Stromal cell of bone marrow (primary cell): Measurements from ENCODE around the gene TBC1D22A.

ENCODE experiments used
- DNase-seq: peaks from one replicate; pipeline ENCODE4 v3.0.0-alpha.2; 2012; ENCODE audit warnings: low read depth

The TBC1D22A gene

GRCh38 chr22:46753360-46753759 lies 9.1 kb upstream of the TBC1D22A start:
- no peak for DNase-seq

- no peak for DNase-seq
Measured at GRCh38 chr22:46753761-46754109, 8.7 kb upstream of the TBC1D22A start.

GRCh38 chr22:46754110-46754799 lies 8.2 kb upstream of the TBC1D22A start:
- peak; percentile 95 for DNase-seq

GRCh38 chr22:46754826-46755225 lies 7.6 kb upstream of the TBC1D22A start:
- DNase-seq, result no peak

GRCh38 chr22:46755525-46755924 lies 6.9 kb upstream of the TBC1D22A start:
- DNase-seq, result no peak

- no peak for DNase-seq
Measured at GRCh38 chr22:46756097-46756496, 6.4 kb upstream of the TBC1D22A start.

GRCh38 chr22:46757104-46757503 lies 5.3 kb upstream of the TBC1D22A start:
- DNase-seq, result no peak

GRCh38 chr22:46758121-46758520 lies 4.3 kb upstream of the TBC1D22A start:
- no peak for DNase-seq

- DNase-seq, result peak; percentile 47
Measured at GRCh38 chr22:46758867-46759290, 3.6 kb upstream of the TBC1D22A start.

GRCh38 chr22:46761017-46761416 lies 1.4 kb upstream of the TBC1D22A start:
- no peak for DNase-seq

- DNase-seq, result no peak
Measured at GRCh38 chr22:46761539-46762237, 762 bp upstream of the TBC1D22A start.

- no peak for DNase-seq
Measured at GRCh38 chr22:46763051-46763705, 728 bp downstream of the TBC1D22A start.

GRCh38 chr22:46764140-46764680 lies 1.8 kb downstream of the TBC1D22A start:
- no peak for DNase-seq

- no peak for DNase-seq
Measured at GRCh38 chr22:46764779-46765485, 2.5 kb downstream of the TBC1D22A start.

GRCh38 chr22:46766611-46767010 lies 4.2 kb downstream of the TBC1D22A start:
- DNase-seq, result no peak

GRCh38 chr22:46767249-46767985 lies 5.0 kb downstream of the TBC1D22A start:
- DNase-seq, result no peak

- DNase-seq, result no peak
Measured at GRCh38 chr22:46769191-46769675, 6.8 kb downstream of the TBC1D22A start.

GRCh38 chr22:46769706-46770105 lies 7.3 kb downstream of the TBC1D22A start:
- DNase-seq, result no peak

GRCh38 chr22:46770151-46770641 lies 7.7 kb downstream of the TBC1D22A start:
- DNase-seq, result no peak

GRCh38 chr22:46770726-46771125 lies 8.3 kb downstream of the TBC1D22A start:
- DNase-seq, result no peak

- no peak for DNase-seq
Measured at GRCh38 chr22:46773076-46773475, 10.6 kb downstream of the TBC1D22A start.
